Endothelial cell of umbilical vein (primary cell): ENCODE data around the gene PIP5K1C. TPM values are rescaled to one million over a fixed set of nuclear protein-coding genes. Genes with fewer than 3 reads are reported as not detected.

Experiments used
- BruUV-seq: library from RNA; stranded (reverse); fragments of 400-500 nt; replicated peaks from 2 replicates; lab custom pipeline; 2021; lab: Mats Ljungman, UMichigan
- CTCF ChIA-PET: fragments of 300-600, 350-600 bp; sonication (Branson Sonifier 250); formaldehyde crosslinking; loops from one replicate; lab custom pipeline; 2021; ENCODE audit warnings: antibody characterized with exemption, inconsistent platforms; lab: Charles Lee
- POLR2A ChIA-PET: fragments of 300-600, 350-600 bp; sonication (Branson Sonifier 250); formaldehyde crosslinking; loops from one replicate; lab custom pipeline; 2021; ENCODE audit warnings: antibody characterized with exemption, inconsistent platforms; lab: Charles Lee
- DNase-seq: peaks from one replicate; pipeline ENCODE4 v3.0.0-alpha.2; 2011; ENCODE audit warnings: low read depth, low spot score
- FAIRE-seq: peaks from 2 replicates; lab custom pipeline; 2011; peaks lifted over from hg19 to GRCh38; lab: Jason Lieb, UNC
- H2AFZ ChIP-seq: 2 replicates; pipeline ENCODE4 v1.6.0; 2012; ENCODE audit warnings: low read depth, low read length, control low read depth, inconsistent platforms
- H3K27ac ChIP-seq: 2 replicates; pipeline ENCODE4 v1.5.1; 2011; ENCODE audit warnings: low read depth, mild to moderate bottlenecking, control low read depth, low read length, moderate library complexity; ENCODE audit not compliant: insufficient read depth
- H3K27me3 ChIP-seq, 2 experiments: 2 replicates each; pipeline versions ENCODE4 v1.6.0 to v1.6.1; 2011; ENCODE audit warnings: low read length in 2 of 2, mixed read lengths in 1 of 2; ENCODE audit not compliant: control insufficient read depth in 2 of 2, insufficient read depth in 2 of 2
- H3K36me3 ChIP-seq, 2 experiments: 2 replicates in 1 of 2; 3 replicates in 1 of 2; pipeline ENCODE4 v1.5.1; 2011; ENCODE audit warnings: low read length in 2 of 2, mild to moderate bottlenecking in 1 of 2, moderate library complexity in 1 of 2; ENCODE audit not compliant: control insufficient read depth in 2 of 2, insufficient read depth in 2 of 2; ENCODE audit errors: extremely low read depth in 1 of 2
- H3K4me1 ChIP-seq: 3 replicates; pipeline ENCODE4 v1.5.1; 2011; ENCODE audit warnings: mild to moderate bottlenecking, low read length; ENCODE audit not compliant: control insufficient read depth, insufficient read depth; ENCODE audit errors: extremely low read depth
- H3K4me2 ChIP-seq: 2 replicates; pipeline ENCODE4 v1.6.1; 2011; ENCODE audit warnings: low read length, control low read depth, mixed read lengths; ENCODE audit not compliant: insufficient read depth
- H3K4me3 ChIP-seq, 3 experiments: fragments of 200-600 bp in 1 of 3; sonication (generic), shearing (Covaris generic) in 1 of 3; replicated peaks in 1 of 3; 2 replicates each; pipeline ENCODE4 v1.5.1; 2011 to 2016; ENCODE audit warnings: control low read depth in 3 of 3, low read length in 3 of 3, mild to moderate bottlenecking in 2 of 3, inconsistent platforms in 1 of 3, low read depth in 1 of 3, moderate library complexity in 1 of 3; ENCODE audit not compliant: insufficient read depth in 1 of 3
- H3K79me2 ChIP-seq: 2 replicates; pipeline ENCODE4 v1.6.0; 2012; ENCODE audit warnings: low read length, inconsistent platforms; ENCODE audit not compliant: control insufficient read depth, insufficient read depth
- H3K9ac ChIP-seq: replicated peaks from 2 replicates; pipeline ENCODE3; 2011; ENCODE audit warnings: low read length, control low read depth; ENCODE audit not compliant: insufficient read depth; ENCODE audit errors: extremely low read depth
- H3K9me1 ChIP-seq: replicated peaks from 3 replicates; pipeline ENCODE4 v1.6.0; 2011; ENCODE audit warnings: mild to moderate bottlenecking, low read length; ENCODE audit not compliant: control insufficient read depth, insufficient read depth; ENCODE audit errors: extremely low read depth
- H3K9me3 ChIP-seq: replicated peaks from 2 replicates; pipeline ENCODE4 v1.5.1; 2012; ENCODE audit warnings: low read length, inconsistent platforms; ENCODE audit not compliant: control insufficient read depth, insufficient read depth
- H4K20me1 ChIP-seq: replicated peaks from 2 replicates; pipeline ENCODE3; 2011; ENCODE audit warnings: mild to moderate bottlenecking, low read length; ENCODE audit not compliant: control insufficient read depth, insufficient read depth; ENCODE audit errors: extremely low read depth
- EZH2 ChIP-seq: IDR thresholded peaks from 2 replicates; pipeline ENCODE4 v1.6.1; 2012; ENCODE audit warnings: borderline replicate concordance, low read depth, mild to moderate bottlenecking, moderate library complexity, low read length, inconsistent platforms; ENCODE audit not compliant: severe bottlenecking
- FOS ChIP-seq: IDR thresholded peaks from 2 replicates; pipeline ENCODE4 v1.6.1; 2011; ENCODE audit warnings: mild to moderate bottlenecking, low read length, moderate library complexity, borderline replicate concordance; ENCODE audit not compliant: insufficient read depth
- GATA2 ChIP-seq: IDR thresholded peaks from 2 replicates; pipeline ENCODE4 v1.7.0; 2011; ENCODE audit warnings: low read depth, mild to moderate bottlenecking, moderate library complexity, mixed read lengths, low read length; ENCODE audit not compliant: insufficient read length, insufficient read depth
- JUN ChIP-seq: IDR thresholded peaks from 2 replicates; pipeline ENCODE4 v1.6.1; 2011; ENCODE audit warnings: borderline replicate concordance, low read depth; ENCODE audit not compliant: insufficient read length, insufficient read depth
- MYC ChIP-seq: IDR thresholded peaks from one replicate; pipeline ENCODE4 v1.6.1; 2011; ENCODE audit warnings: mild to moderate bottlenecking, low read depth, low read length
- POLR2A ChIP-seq: IDR thresholded peaks from 2 replicates; pipeline ENCODE4 v1.6.1; 2012; ENCODE audit warnings: low read depth, mild to moderate bottlenecking, control low read depth, low read length
- POLR2AphosphoS5 ChIP-seq: IDR thresholded peaks from 2 replicates; pipeline ENCODE4 v1.6.1; 2012; ENCODE audit warnings: low read depth, mild to moderate bottlenecking, control low read depth, low read length, moderate library complexity; ENCODE audit not compliant: insufficient read depth
- dilution Hi-C: fragments of 300-500 bp; cut with MboI; formaldehyde crosslinking; loops from one replicate; pipeline ENCODE4 v1.15.0; 2019; ENCODE audit warnings: low sequenced_read_pairs; ENCODE audit not compliant: extremely low pct_ligation_motif_present
- intact Hi-C: fragments of 100-400 bp; cut with micrococcal nuclease; formaldehyde crosslinking; loops from one replicate; pipeline ENCODE4 v1.10.0; 2022
- polyA plus RNA-seq, 4 experiments: library from polyadenylated mRNA; depleted of rRNA in 3 of 4; stranded (reverse) in 3 of 4; unstranded in 1 of 4; fragments of >200 nt; gene quantifications; 2 replicates each; pipeline versions ENCODE4 v1.2.1 to v1.2.3, GENCODE V29; 2011 to 2012; ENCODE audit warnings: missing spikeins in 1 of 4
- total RNA-seq: library from RNA; stranded (reverse); gene quantifications from 2 replicates; pipeline ENCODE4 v1.2.3, GENCODE V29; 2021
- TF ChIP-seq, protein P1 (sequence below): IDR thresholded peaks from 2 replicates; pipeline ENCODE4 v1.6.1; 2011; ENCODE audit not compliant: insufficient read depth, insufficient read length
- TF ChIP-seq, protein P2 (sequence below), 2 donors: IDR thresholded peaks; 1 replicate in 1 of 2; 2 replicates in 1 of 2; pipeline ENCODE4 v1.5.1; 2011; ENCODE audit warnings: low read length in 2 of 2, mild to moderate bottlenecking in 2 of 2, moderate library complexity in 2 of 2, control low read depth in 1 of 2, inconsistent platforms in 1 of 2, low read depth in 1 of 2; ENCODE audit not compliant: insufficient read depth in 1 of 2; ENCODE audit errors: extremely low read depth in 1 of 2

Gene PIP5K1C
- total and polyA plus RNA-seq, 2 donors (not counting 3 experiments of a cell fraction or from before 2014, with no cell fraction given) = 31.6 to 79.5 TPM

- ChIA-PET CTCF (interaction anchor here (1.6 kb wide), 1 partner anchor 327 kb away, joined by 3 read pairs; no protein-coding TSS in a partner anchor), POLR2A (no interaction called here)
- Histone ChIP-seq H3K27ac (no peak overlapping the region), H3K9ac (no peak overlapping the region), H3K27me3 (no peaks in the 10 kb centered on the region), H3K9me3 (no peaks in the 10 kb centered on the region), H3K9me1 (no peaks in the 10 kb centered on the region), H3K4me3 (no peak overlapping the region), H2AFZ (no peak overlapping the region), H3K36me3 (peaks cover 0 to 25% of the 10 kb centered on the region in 2 experiments), H4K20me1 (no peaks in the 10 kb centered on the region), H3K79me2 (no peaks in the 10 kb centered on the region), H3K4me1 (peaks cover 2% of the 10 kb centered on the region), H3K4me2 (no peak overlapping the region)
- intact Hi-C loops = no loop called here
- FAIRE-seq (no peak), DNase-seq (no peak)
- no TSS peak for BruUV-seq
- TF ChIP-seq JUN (no peak), POLR2A (no peak), EZH2 (no peak), MYC (no peak), POLR2AphosphoS5 (no peak), GATA2 (no peak), FOS (no peak)
- TF ChIP-seq, protein P1, sequence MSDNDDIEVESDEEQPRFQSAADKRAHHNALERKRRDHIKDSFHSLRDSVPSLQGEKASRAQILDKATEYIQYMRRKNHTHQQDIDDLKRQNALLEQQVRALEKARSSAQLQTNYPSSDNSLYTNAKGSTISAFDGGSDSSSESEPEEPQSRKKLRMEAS = no peak
- TF ChIP-seq, protein P2, sequence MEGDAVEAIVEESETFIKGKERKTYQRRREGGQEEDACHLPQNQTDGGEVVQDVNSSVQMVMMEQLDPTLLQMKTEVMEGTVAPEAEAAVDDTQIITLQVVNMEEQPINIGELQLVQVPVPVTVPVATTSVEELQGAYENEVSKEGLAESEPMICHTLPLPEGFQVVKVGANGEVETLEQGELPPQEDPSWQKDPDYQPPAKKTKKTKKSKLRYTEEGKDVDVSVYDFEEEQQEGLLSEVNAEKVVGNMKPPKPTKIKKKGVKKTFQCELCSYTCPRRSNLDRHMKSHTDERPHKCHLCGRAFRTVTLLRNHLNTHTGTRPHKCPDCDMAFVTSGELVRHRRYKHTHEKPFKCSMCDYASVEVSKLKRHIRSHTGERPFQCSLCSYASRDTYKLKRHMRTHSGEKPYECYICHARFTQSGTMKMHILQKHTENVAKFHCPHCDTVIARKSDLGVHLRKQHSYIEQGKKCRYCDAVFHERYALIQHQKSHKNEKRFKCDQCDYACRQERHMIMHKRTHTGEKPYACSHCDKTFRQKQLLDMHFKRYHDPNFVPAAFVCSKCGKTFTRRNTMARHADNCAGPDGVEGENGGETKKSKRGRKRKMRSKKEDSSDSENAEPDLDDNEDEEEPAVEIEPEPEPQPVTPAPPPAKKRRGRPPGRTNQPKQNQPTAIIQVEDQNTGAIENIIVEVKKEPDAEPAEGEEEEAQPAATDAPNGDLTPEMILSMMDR (IDR thresholded peaks at IDR 0.05; ENCODE audit: extremely low read depth in 1 of 2, insufficient read depth in 1 of 2, low read depth in 1 of 2, low read length in 2 of 2) = no peak
- dilution Hi-C loops = no loop called here
Measured at GRCh38 chr19:3632098-3632497, 68.2 kb downstream of the PIP5K1C start.
